Measurements from ENCODE around the gene LDLRAP1. TPM values are rescaled to one million over a fixed set of nuclear protein-coding genes. Genes with fewer than 3 reads are reported as not detected.

The LDLRAP1 gene
- total RNA-seq, 1 donor from 2014 or later = 6.1 TPM

DNA sequence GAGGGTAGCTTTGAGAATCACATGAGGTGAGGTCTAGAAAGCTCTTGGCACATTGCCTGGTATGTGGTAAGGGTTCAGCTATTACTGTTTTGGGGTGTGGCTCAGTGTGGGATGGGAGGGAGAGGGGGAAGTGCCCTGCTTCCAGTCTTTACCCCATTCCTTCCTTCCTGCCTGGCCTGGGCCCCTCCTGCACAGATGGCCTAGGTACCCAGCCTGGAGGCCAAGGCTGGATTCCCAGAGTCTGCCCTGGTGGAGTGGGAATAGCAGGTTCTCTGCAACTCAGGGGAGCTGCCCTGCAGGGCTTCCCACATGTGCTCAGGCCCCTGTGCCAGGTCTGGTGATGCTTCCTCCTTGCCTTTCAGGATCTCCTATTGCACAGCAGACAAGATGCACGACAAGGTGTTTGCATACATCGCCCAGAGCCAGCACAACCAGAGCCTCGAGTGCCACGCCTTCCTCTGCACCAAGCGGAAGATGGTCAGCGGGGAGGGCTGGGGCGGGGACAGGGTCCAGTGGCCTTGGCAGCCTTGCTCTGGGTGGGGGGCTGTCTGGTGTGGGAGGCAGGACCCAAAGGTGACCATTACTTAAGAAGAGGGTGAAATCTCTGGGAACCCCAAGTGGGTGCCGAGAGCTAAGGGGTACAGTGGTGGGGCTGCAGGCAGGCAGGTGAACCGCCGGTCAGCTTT lies 13.5 kb downstream of the LDLRAP1 start:
- no peak for TF ChIP-seq CTCF (conservative IDR thresholded peaks at IDR 0.05; ENCODE audit: low read depth, low read length)
- H3K4me3 ChIP-seq (ENCODE audit: low read depth, low read length) = no peak overlapping the region
- DNase-seq (ENCODE audit: low read depth) = no peak

DNA sequence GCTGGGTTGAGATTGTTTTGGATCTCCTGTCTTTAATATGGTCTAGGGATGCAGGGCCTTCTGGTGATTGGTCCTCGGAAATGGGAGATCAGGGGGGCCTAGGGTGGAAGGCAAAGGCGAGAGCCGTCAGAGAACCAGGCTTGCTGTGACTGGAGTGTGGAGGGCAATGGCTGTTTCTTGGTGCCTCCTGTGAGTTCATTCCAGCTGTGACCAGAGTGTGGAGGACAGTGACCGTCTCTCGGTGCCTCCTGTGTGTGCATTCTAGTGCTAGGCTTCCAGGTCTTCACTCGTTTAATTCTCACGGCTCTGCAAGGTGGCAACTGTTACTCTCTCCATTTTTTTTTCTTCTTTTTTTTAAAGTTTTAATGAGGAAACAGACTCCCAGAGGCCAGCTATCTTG lies 14.1 kb downstream of the LDLRAP1 start:
- TF ChIP-seq CTCF (conservative IDR thresholded peaks at IDR 0.05; ENCODE audit: low read depth, low read length) = no peak

GRCh38 chr1:25559031-25559430 lies 15.6 kb downstream of the LDLRAP1 start:
- H3K4me3 ChIP-seq (ENCODE audit: low read depth, low read length) = no peak overlapping the region
- DNase-seq (ENCODE audit: low read depth) = no peak
- no peak for TF ChIP-seq CTCF (conservative IDR thresholded peaks at IDR 0.05; ENCODE audit: low read depth, low read length)

More for the DNA sequence above, 14.1 kb downstream of the LDLRAP1 start:
- DNase-seq (ENCODE audit: low read depth) = no peak
- no peak overlapping the region for H3K4me3 ChIP-seq (ENCODE audit: low read depth, low read length)

GRCh38 chr1:25560001-25560400 lies 16.6 kb downstream of the LDLRAP1 start:
- H3K4me3 ChIP-seq (ENCODE audit: low read depth, low read length) = no peak overlapping the region
- no peak for TF ChIP-seq CTCF (conservative IDR thresholded peaks at IDR 0.05; ENCODE audit: low read depth, low read length)
- DNase-seq (ENCODE audit: low read depth) = no peak

GRCh38 chr1:25560788-25561187 lies 17.4 kb downstream of the LDLRAP1 start:
- no peak overlapping the region for H3K4me3 ChIP-seq (ENCODE audit: low read depth, low read length)
- TF ChIP-seq CTCF (conservative IDR thresholded peaks at IDR 0.05; ENCODE audit: low read depth, low read length) = no peak
- DNase-seq (ENCODE audit: low read depth) = no peak

DNA sequence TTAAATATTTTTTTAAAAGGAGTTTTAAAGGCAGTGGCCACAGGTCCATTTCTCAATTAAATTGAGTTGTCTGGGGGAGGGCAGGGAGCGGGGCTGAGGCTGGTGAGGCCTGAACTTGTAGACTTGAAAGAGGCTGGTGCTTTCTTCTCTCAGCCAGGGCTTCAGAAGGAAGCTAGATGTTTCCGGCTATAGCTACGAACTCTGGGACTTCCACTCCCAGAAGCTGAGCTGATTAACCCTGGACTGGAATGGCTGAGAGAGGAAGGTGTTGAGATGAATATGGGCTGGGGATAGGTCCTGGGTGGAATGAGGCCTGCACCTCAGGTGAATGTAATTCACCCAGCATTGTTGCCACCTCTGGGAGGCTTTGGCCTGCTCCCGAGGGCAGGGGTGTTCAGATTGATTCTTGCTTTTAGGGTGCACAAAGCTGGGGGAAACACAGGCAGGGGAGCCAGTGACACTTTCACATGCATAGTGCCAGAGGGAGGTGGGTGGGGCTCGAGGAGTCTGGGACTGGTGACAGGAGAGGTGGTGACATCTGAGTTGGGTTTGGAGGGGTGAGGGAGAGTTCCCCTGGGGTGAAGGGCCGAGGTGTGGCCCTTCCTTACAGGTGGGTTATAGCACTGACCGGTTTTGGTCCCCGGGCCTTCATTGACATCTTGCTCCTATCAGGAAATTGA lies 18.2 kb downstream of the LDLRAP1 start:
- no peak overlapping the region for H3K4me3 ChIP-seq (ENCODE audit: low read depth, low read length)
- DNase-seq (ENCODE audit: low read depth) = no peak
- no peak for TF ChIP-seq CTCF (conservative IDR thresholded peaks at IDR 0.05; ENCODE audit: low read depth, low read length)

Data from epithelial cell of proximal tubule (primary cell).